ENCODE data around the gene TMEM37.

Gene TMEM37

GRCh38 chr2:119419803-119420508 is 11.7 kb upstream of the TMEM37 start:
- no peaks in the 10 kb centered on the region for H3K36me3 ChIP-seq (ENCODE audit: insufficient read depth, low read length)
- H3K27ac ChIP-seq (ENCODE audit: low read depth, low read length): no peak overlapping the region
- H3K9me3 ChIP-seq (ENCODE audit: low read length): no peaks in the 10 kb centered on the region
- H3K27me3 ChIP-seq (ENCODE audit: control insufficient read depth in 1 of 2, insufficient read depth in 2 of 2, low read length in 2 of 2): no peaks in the 10 kb centered on the region
- H3K4me3 ChIP-seq (ENCODE audit: low read depth in 1 of 2, low read length in 2 of 2): no peak overlapping the region
- H3K9ac ChIP-seq (ENCODE audit: low read length): no peak overlapping the region
- H3K4me1 ChIP-seq (ENCODE audit: insufficient read depth, low read length): no peaks in the 10 kb centered on the region

GRCh38 chr2:119421304-119421703 is 10.3 kb upstream of the TMEM37 start:
- H3K9me3 ChIP-seq (ENCODE audit: low read length): no peaks in the 10 kb centered on the region
- no peaks in the 10 kb centered on the region for H3K36me3 ChIP-seq (ENCODE audit: insufficient read depth, low read length)
- no peaks in the 10 kb centered on the region for H3K4me1 ChIP-seq (ENCODE audit: insufficient read depth, low read length)
- no peaks in the 10 kb centered on the region for H3K27me3 ChIP-seq (ENCODE audit: control insufficient read depth in 1 of 2, insufficient read depth in 2 of 2, low read length in 2 of 2)
- no peak overlapping the region for H3K9ac ChIP-seq (ENCODE audit: low read length)
- no peak overlapping the region for H3K4me3 ChIP-seq (ENCODE audit: low read depth in 1 of 2, low read length in 2 of 2)
- H3K27ac ChIP-seq (ENCODE audit: low read depth, low read length): no peak overlapping the region

- no peaks in the 10 kb centered on the region for H3K36me3 ChIP-seq (ENCODE audit: insufficient read depth, low read length)
- no peaks in the 10 kb centered on the region for H3K27me3 ChIP-seq (ENCODE audit: control insufficient read depth in 1 of 2, insufficient read depth in 2 of 2, low read length in 2 of 2)
- no peaks in the 10 kb centered on the region for H3K9me3 ChIP-seq (ENCODE audit: low read length)
- H3K4me1 ChIP-seq (ENCODE audit: insufficient read depth, low read length): no peaks in the 10 kb centered on the region
- no peak overlapping the region for H3K9ac ChIP-seq (ENCODE audit: low read length)
- no peak overlapping the region for H3K27ac ChIP-seq (ENCODE audit: low read depth, low read length)
- H3K4me3 ChIP-seq (ENCODE audit: low read depth in 1 of 2, low read length in 2 of 2): no peak overlapping the region
Observed at GRCh38 chr2:119421741-119422140, 9.9 kb upstream of the TMEM37 start.

- no peak overlapping the region for H3K9ac ChIP-seq (ENCODE audit: low read length)
- no peaks in the 10 kb centered on the region for H3K36me3 ChIP-seq (ENCODE audit: insufficient read depth, low read length)
- no peaks in the 10 kb centered on the region for H3K4me1 ChIP-seq (ENCODE audit: insufficient read depth, low read length)
- no peak overlapping the region for H3K4me3 ChIP-seq (ENCODE audit: low read depth in 1 of 2, low read length in 2 of 2)
- H3K9me3 ChIP-seq (ENCODE audit: low read length): no peaks in the 10 kb centered on the region
- H3K27me3 ChIP-seq (ENCODE audit: control insufficient read depth in 1 of 2, insufficient read depth in 2 of 2, low read length in 2 of 2): no peaks in the 10 kb centered on the region
- no peak overlapping the region for H3K27ac ChIP-seq (ENCODE audit: low read depth, low read length)
Observed at GRCh38 chr2:119422360-119423107, 9.1 kb upstream of the TMEM37 start.

- Histone ChIP-seq H3K9ac (ENCODE audit: low read length) (no peak overlapping the region), H3K27ac (ENCODE audit: low read depth, low read length) (no peak overlapping the region), H3K4me3 (ENCODE audit: low read depth in 1 of 2, low read length in 2 of 2) (no peak overlapping the region), H3K9me3 (ENCODE audit: low read length) (no peaks in the 10 kb centered on the region), H3K27me3 (ENCODE audit: control insufficient read depth in 1 of 2, insufficient read depth in 2 of 2, low read length in 2 of 2) (no peaks in the 10 kb centered on the region), H3K36me3 (ENCODE audit: insufficient read depth, low read length) (no peaks in the 10 kb centered on the region), H3K4me1 (ENCODE audit: insufficient read depth, low read length) (no peaks in the 10 kb centered on the region)
Observed at GRCh38 chr2:119423108-119423444, 8.6 kb upstream of the TMEM37 start.

GRCh38 chr2:119423811-119424210 is 7.8 kb upstream of the TMEM37 start:
- Histone ChIP-seq H3K27me3 (ENCODE audit: control insufficient read depth in 1 of 2, insufficient read depth in 2 of 2, low read length in 2 of 2) (no peaks in the 10 kb centered on the region), H3K27ac (ENCODE audit: low read depth, low read length) (no peak overlapping the region), H3K4me1 (ENCODE audit: insufficient read depth, low read length) (no peaks in the 10 kb centered on the region), H3K36me3 (ENCODE audit: insufficient read depth, low read length) (no peaks in the 10 kb centered on the region), H3K4me3 (ENCODE audit: low read depth in 1 of 2, low read length in 2 of 2) (no peak overlapping the region), H3K9me3 (ENCODE audit: low read length) (no peaks in the 10 kb centered on the region), H3K9ac (ENCODE audit: low read length) (no peak overlapping the region)

- Histone ChIP-seq H3K36me3 (ENCODE audit: insufficient read depth, low read length) (no peaks in the 10 kb centered on the region), H3K4me1 (ENCODE audit: insufficient read depth, low read length) (no peaks in the 10 kb centered on the region), H3K27ac (ENCODE audit: low read depth, low read length) (no peak overlapping the region), H3K27me3 (ENCODE audit: control insufficient read depth in 1 of 2, insufficient read depth in 2 of 2, low read length in 2 of 2) (no peaks in the 10 kb centered on the region), H3K9me3 (ENCODE audit: low read length) (no peaks in the 10 kb centered on the region), H3K9ac (ENCODE audit: low read length) (no peak overlapping the region), H3K4me3 (ENCODE audit: low read depth in 1 of 2, low read length in 2 of 2) (no peak overlapping the region)
Observed at GRCh38 chr2:119424284-119425118, 7.2 kb upstream of the TMEM37 start.

- H3K9ac ChIP-seq (ENCODE audit: low read length): no peak overlapping the region
- no peaks in the 10 kb centered on the region for H3K9me3 ChIP-seq (ENCODE audit: low read length)
- no peak overlapping the region for H3K4me3 ChIP-seq (ENCODE audit: low read depth in 1 of 2, low read length in 2 of 2)
- H3K27me3 ChIP-seq (ENCODE audit: control insufficient read depth in 1 of 2, insufficient read depth in 2 of 2, low read length in 2 of 2): no peaks in the 10 kb centered on the region
- no peak overlapping the region for H3K27ac ChIP-seq (ENCODE audit: low read depth, low read length)
- no peaks in the 10 kb centered on the region for H3K36me3 ChIP-seq (ENCODE audit: insufficient read depth, low read length)
- no peaks in the 10 kb centered on the region for H3K4me1 ChIP-seq (ENCODE audit: insufficient read depth, low read length)
Observed at GRCh38 chr2:119425119-119425405, 6.6 kb upstream of the TMEM37 start.

- H3K9ac ChIP-seq (ENCODE audit: low read length): no peak overlapping the region
- H3K27ac ChIP-seq (ENCODE audit: low read depth, low read length): no peak overlapping the region
- no peak overlapping the region for H3K4me3 ChIP-seq (ENCODE audit: low read depth in 1 of 2, low read length in 2 of 2)
- H3K27me3 ChIP-seq (ENCODE audit: control insufficient read depth in 1 of 2, insufficient read depth in 2 of 2, low read length in 2 of 2): no peaks in the 10 kb centered on the region
- H3K9me3 ChIP-seq (ENCODE audit: low read length): no peaks in the 10 kb centered on the region
- H3K36me3 ChIP-seq (ENCODE audit: insufficient read depth, low read length): no peaks in the 10 kb centered on the region
- no peaks in the 10 kb centered on the region for H3K4me1 ChIP-seq (ENCODE audit: insufficient read depth, low read length)
Observed at GRCh38 chr2:119425620-119426395, 5.8 kb upstream of the TMEM37 start.

- no peaks in the 10 kb centered on the region for H3K27me3 ChIP-seq (ENCODE audit: control insufficient read depth in 1 of 2, insufficient read depth in 2 of 2, low read length in 2 of 2)
- H3K27ac ChIP-seq (ENCODE audit: low read depth, low read length): no peak overlapping the region
- H3K9ac ChIP-seq (ENCODE audit: low read length): no peak overlapping the region
- no peaks in the 10 kb centered on the region for H3K4me1 ChIP-seq (ENCODE audit: insufficient read depth, low read length)
- H3K36me3 ChIP-seq (ENCODE audit: insufficient read depth, low read length): no peaks in the 10 kb centered on the region
- no peak overlapping the region for H3K4me3 ChIP-seq (ENCODE audit: low read depth in 1 of 2, low read length in 2 of 2)
- no peaks in the 10 kb centered on the region for H3K9me3 ChIP-seq (ENCODE audit: low read length)
Observed at GRCh38 chr2:119426396-119426675, 5.3 kb upstream of the TMEM37 start.

GRCh38 chr2:119426801-119427395 is 4.8 kb upstream of the TMEM37 start:
- Histone ChIP-seq H3K36me3 (ENCODE audit: insufficient read depth, low read length) (no peaks in the 10 kb centered on the region), H3K4me1 (ENCODE audit: insufficient read depth, low read length) (no peaks in the 10 kb centered on the region), H3K4me3 (ENCODE audit: low read depth in 1 of 2, low read length in 2 of 2) (no peak overlapping the region), H3K9ac (ENCODE audit: low read length) (no peak overlapping the region), H3K27me3 (ENCODE audit: control insufficient read depth in 1 of 2, insufficient read depth in 2 of 2, low read length in 2 of 2) (no peaks in the 10 kb centered on the region), H3K9me3 (ENCODE audit: low read length) (no peaks in the 10 kb centered on the region), H3K27ac (ENCODE audit: low read depth, low read length) (no peak overlapping the region)

All from muscle layer of colon (tissue), 2 donors.